ENCODE measurements around the gene ZNF140. TPM values are rescaled to one million over a fixed set of nuclear protein-coding genes. Genes with fewer than 3 reads are reported as not detected.

Gene ZNF140
- total and polyA plus RNA-seq, 2 of the 4 experiments (the other 2 are of a cell fraction): 8.3 to 25.8 TPM

DNA sequence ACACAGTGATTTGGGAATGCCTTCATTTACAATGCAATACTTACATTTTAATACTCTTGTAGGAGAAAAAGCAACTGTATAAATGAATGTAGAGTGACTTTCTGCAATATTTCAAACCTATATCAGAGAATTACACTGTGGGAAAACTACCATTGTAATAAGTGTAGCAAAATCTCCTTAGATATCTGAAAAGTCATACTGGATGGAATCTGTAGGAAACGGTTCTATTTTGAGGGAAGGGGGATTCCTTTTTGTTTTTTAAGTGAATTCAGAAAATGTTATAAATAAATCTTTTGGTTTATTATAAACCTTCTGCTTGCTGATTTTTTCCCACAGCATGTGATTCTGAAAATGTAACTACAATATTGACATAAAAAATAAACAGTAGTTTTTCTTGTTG lies 26.4 kb downstream of the ZNF140 start:
- Histone ChIP-seq H2BK120ac (ENCODE audit: low read depth, low read length) (no peak overlapping the region), H2AFZ (replicated peaks; ENCODE audit: low read length, poor library complexity) (no peak overlapping the region), H3K14ac (replicated peaks; ENCODE audit: low read depth, low read length) (no peak overlapping the region), H4K20me1 (ENCODE audit: insufficient read depth, low read length) (no peaks in the 10 kb centered on the region), H3K36me3 (ENCODE audit: control insufficient read depth, insufficient read depth, low read length) (peaks cover 21% of the 10 kb centered on the region), H3K56ac (ENCODE audit: extremely low read depth, insufficient read depth, low read length) (no peak overlapping the region), H3K79me1 (ENCODE audit: low read depth in 1 of 2, low read length in 2 of 2) (no peaks in the 10 kb centered on the region; a peak in 1 of 4 replicates), H2AK9ac (replicated peaks; ENCODE audit: low read depth, low read length, poor library complexity) (no peak overlapping the region), H2BK15ac (ENCODE audit: low read depth, low read length) (no peak overlapping the region), H3K9ac (ENCODE audit: low read depth, low read length) (no peak overlapping the region), H2AK5ac (ENCODE audit: low read depth, low read length) (no peak overlapping the region), H2BK5ac (ENCODE audit: low read depth, low read length, poor library complexity, severe bottlenecking) (no peak overlapping the region), H3K23ac (ENCODE audit: low read depth, low read length) (no peak overlapping the region), H3K27ac (ENCODE audit: insufficient read depth, low read length) (no peak overlapping the region), H3K9me3 (ENCODE audit: control insufficient read depth, insufficient read depth, low read length) (peaks cover 81% of the 10 kb centered on the region), H2BK20ac (ENCODE audit: low read depth, low read length) (no peak overlapping the region), H3K4ac (ENCODE audit: low read depth, low read length) (no peak overlapping the region), H4K8ac (ENCODE audit: low read depth in 2 of 2, low read length in 2 of 2) (no peak overlapping the region), H4K91ac (ENCODE audit: insufficient read depth, low read depth, low read length) (no peak overlapping the region), H3K4me1 (ENCODE audit: control insufficient read depth, insufficient read depth, low read length) (no peaks in the 10 kb centered on the region), H3K27me3 (ENCODE audit: control insufficient read depth, insufficient read depth, low read length) (no peaks in the 10 kb centered on the region), H4K5ac (ENCODE audit: low read depth, low read length) (no peak overlapping the region), H3K9me1 (ENCODE audit: insufficient read depth, low read length) (no peaks in the 10 kb centered on the region), H3K18ac (ENCODE audit: low read depth, low read length) (no peak overlapping the region), H3K4me2 (ENCODE audit: low read depth, low read length) (no peak overlapping the region), H3K4me3 (ENCODE audit: insufficient read depth, low read depth, low read length) (no peak overlapping the region)
- no peak for ATAC-seq (ENCODE audit: low read depth)
- ChIA-PET CTCF (no interaction called here), POLR2A (ENCODE audit: unreplicated experiment) (no interaction called here)
- DNase-seq: no peak
- intact Hi-C loops (cut with micrococcal nuclease) (no loop called here), in situ Hi-C loops (cut with MboI; ENCODE audit: low sequenced_read_pairs) (no loop called here), dilution Hi-C loops (cut with HindIII; ENCODE audit: low sequenced_read_pairs, unreplicated experiment) (no loop called here)
- no TSS peak for BruUV-seq (replicated peaks)
- WGBS, 2 experiments (ENCODE audit: extremely low coverage in 2 of 2, insufficient read length in 1 of 2): no CpG with 5 or more reads among the region's 1 CpG
- no peak for TF ChIP-seq NFE2L2 (IDR thresholded peaks at IDR 0.05; ENCODE audit: low read depth, low read length)
- TF ChIP-seq, protein P1, sequence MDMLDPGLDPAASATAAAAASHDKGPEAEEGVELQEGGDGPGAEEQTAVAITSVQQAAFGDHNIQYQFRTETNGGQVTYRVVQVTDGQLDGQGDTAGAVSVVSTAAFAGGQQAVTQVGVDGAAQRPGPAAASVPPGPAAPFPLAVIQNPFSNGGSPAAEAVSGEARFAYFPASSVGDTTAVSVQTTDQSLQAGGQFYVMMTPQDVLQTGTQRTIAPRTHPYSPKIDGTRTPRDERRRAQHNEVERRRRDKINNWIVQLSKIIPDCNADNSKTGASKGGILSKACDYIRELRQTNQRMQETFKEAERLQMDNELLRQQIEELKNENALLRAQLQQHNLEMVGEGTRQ (IDR thresholded peaks at IDR 0.05; ENCODE audit: low read depth, low read length): no peak
- TF ChIP-seq FOS (IDR thresholded peaks at IDR 0.05; ENCODE audit: low read depth, low read length): no peak
- TF ChIP-seq MAFK (IDR thresholded peaks at IDR 0.05; ENCODE audit: low read depth, low read length): no peak
- TF ChIP-seq SMC3 (IDR thresholded peaks at IDR 0.05; ENCODE audit: low read depth, low read length): no peak
- TF ChIP-seq BHLHE40 (IDR thresholded peaks at IDR 0.05; ENCODE audit: low read depth, low read length): no peak
